Ectodermal cell (in vitro differentiated cells): ENCODE data around the gene MBD5.

ENCODE experiments used
- H3K27ac ChIP-seq: 2 replicates; pipeline ENCODE4 v1.7.0; 2013; ENCODE audit warnings: mild to moderate bottlenecking, low read depth, low read length; ENCODE audit not compliant: insufficient read depth, poor library complexity, severe bottlenecking
- H3K27me3 ChIP-seq: 2 replicates; pipeline ENCODE4 v1.7.0; 2013; ENCODE audit warnings: mild to moderate bottlenecking, low read length; ENCODE audit not compliant: insufficient read depth, control insufficient read depth, poor library complexity, severe bottlenecking
- H3K36me3 ChIP-seq: one replicate; pipeline ENCODE4 v1.7.0; 2013; ENCODE audit warnings: low read length; ENCODE audit not compliant: control insufficient read depth, insufficient read depth
- H3K4me1 ChIP-seq: one replicate; pipeline ENCODE4 v1.7.0; 2013; ENCODE audit warnings: low read length; ENCODE audit not compliant: control insufficient read depth, insufficient read depth
- H3K4me3 ChIP-seq: 2 replicates; pipeline ENCODE4 v1.7.0; 2013; ENCODE audit warnings: low read depth, low read length, control low read depth; ENCODE audit not compliant: insufficient read depth
- H3K9me3 ChIP-seq: 2 replicates; pipeline ENCODE4 v1.7.0; 2013; ENCODE audit warnings: mild to moderate bottlenecking, low read length, moderate library complexity; ENCODE audit not compliant: control insufficient read depth
- WGBS, 2 experiments: methylation state at CpG; one replicate each; pipeline ENCODE4 v1.1.7; 2013; ENCODE audit warnings: missing lambda C conversion rate in 2 of 2; 5-methylcytosine and 5-hydroxymethylcytosine counted together

Gene MBD5

DNA sequence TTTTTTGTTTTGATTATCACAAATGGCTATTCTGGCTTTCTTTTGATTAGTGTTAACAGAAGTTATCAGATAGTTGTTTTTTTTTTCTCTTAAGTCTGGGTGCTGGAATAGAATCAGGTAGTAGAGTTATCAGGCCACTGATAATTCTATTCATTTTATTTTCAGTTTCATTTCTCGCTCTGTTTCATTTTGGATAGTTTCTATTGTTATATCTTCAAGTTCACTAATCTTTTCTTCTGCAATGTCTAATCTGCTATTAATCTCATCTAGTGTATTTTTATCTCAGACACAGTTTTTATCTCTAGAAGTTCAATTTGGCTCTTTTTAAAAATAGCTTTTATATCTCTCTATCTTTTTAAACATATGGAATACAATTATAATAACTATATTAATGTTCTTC, 381.9 kb downstream of the MBD5 start:
- H3K4me3 ChIP-seq, result no peak overlapping the region
- H3K4me1 ChIP-seq, result no peaks in the 10 kb centered on the region
- no peaks in the 10 kb centered on the region for H3K9me3 ChIP-seq
- no peaks in the 10 kb centered on the region for H3K36me3 ChIP-seq
- H3K27me3 ChIP-seq, result no peaks in the 10 kb centered on the region
- H3K27ac ChIP-seq, result no peak overlapping the region
- 100% methylated on average over 1 of the region's 1 CpG; no CpG with 5 or more reads in 1 of the 2 experiments for WGBS, 2 experiments

GRCh38 chr2:148410899-148411298, 390.0 kb downstream of the MBD5 start:
- Histone ChIP-seq H3K36me3 (no peaks in the 10 kb centered on the region), H3K27ac (no peak overlapping the region), H3K9me3 (no peaks in the 10 kb centered on the region), H3K4me1 (no peaks in the 10 kb centered on the region), H3K4me3 (no peak overlapping the region), H3K27me3 (no peaks in the 10 kb centered on the region)
- WGBS, 2 experiments, result 83 to 100% methylated on average over 1 of the region's 1 CpG

DNA sequence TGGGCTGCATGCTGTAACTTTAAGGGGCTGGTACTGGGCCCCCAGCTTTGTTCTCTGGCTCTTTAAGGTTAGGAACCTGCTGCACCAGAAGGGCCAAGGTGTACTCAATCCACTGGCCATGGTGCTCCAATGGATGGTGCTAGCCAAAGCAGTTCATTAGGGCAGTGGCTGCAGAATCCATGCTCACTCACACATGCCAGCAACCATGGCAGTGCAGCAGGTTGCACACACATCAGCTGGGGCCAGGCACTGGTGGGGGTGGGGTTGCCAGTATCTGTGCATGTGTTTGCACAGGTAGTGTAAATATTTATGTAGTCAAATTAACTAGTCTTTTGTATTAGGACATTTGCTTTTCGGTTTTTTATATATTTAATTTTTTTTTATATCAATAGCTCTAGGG, 395.4 kb downstream of the MBD5 start:
- H3K27me3 ChIP-seq, result no peaks in the 10 kb centered on the region
- no peak overlapping the region for H3K4me3 ChIP-seq
- H3K27ac ChIP-seq, result no peak overlapping the region
- no peaks in the 10 kb centered on the region for H3K36me3 ChIP-seq
- no peaks in the 10 kb centered on the region for H3K9me3 ChIP-seq
- H3K4me1 ChIP-seq, result no peaks in the 10 kb centered on the region
- WGBS, 2 experiments, result no CpG with 5 or more reads among the region's 1 CpG

DNA sequence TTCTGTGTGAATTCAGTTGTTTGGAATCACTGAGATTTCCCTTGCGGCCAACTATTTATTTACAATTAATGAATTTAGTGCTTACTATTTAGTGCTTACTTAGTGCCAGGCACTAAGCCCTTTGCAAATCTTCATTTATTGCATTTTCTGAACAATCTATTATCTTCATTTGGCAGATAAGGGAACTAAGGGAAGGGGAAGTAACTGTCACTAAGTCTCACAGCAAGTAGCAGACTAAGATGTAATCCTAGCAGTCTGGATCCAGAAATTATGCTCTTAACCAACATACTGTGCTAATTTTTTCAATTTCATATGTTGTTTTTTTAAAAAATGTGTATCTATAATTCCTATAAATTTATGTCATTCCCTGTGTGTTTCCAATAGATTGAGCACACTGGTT, 409.2 kb downstream of the MBD5 start:
- 100% methylated on average over 1 of the region's 1 CpG; no CpG with 5 or more reads in 1 of the 2 experiments for WGBS, 2 experiments
- Histone ChIP-seq H3K4me3 (no peak overlapping the region), H3K27ac (no peak overlapping the region), H3K36me3 (no peaks in the 10 kb centered on the region), H3K4me1 (no peaks in the 10 kb centered on the region), H3K27me3 (no peaks in the 10 kb centered on the region), H3K9me3 (no peaks in the 10 kb centered on the region)

DNA sequence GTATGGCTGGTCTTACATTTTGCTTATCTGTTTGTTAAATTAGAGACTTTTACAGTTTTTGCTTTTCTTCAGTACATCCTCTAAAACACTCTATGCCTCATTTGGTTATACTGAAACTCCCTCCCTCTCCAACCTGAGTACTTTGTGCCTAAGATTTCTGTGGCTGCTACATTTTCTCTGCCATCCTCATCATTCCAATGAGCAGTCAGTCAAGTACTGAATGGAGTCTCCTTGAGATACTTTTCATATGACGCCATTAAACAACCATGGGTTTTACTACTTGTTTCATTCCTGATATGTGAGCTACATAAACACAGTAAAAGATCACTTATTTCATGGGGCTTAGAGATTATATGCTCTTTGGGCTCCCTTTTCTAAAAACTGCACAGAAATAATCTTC, 427.0 kb downstream of the MBD5 start:
- Histone ChIP-seq H3K4me3 (no peak overlapping the region), H3K36me3 (no peaks in the 10 kb centered on the region), H3K9me3 (no peaks in the 10 kb centered on the region), H3K27me3 (no peaks in the 10 kb centered on the region), H3K27ac (no peak overlapping the region), H3K4me1 (no peaks in the 10 kb centered on the region)
- 95% methylated on average over 1 of the region's 1 CpG; no CpG with 5 or more reads in 1 of the 2 experiments for WGBS, 2 experiments

- no peaks in the 10 kb centered on the region for H3K27me3 ChIP-seq
- no peaks in the 10 kb centered on the region for H3K36me3 ChIP-seq
- no peak overlapping the region for H3K4me3 ChIP-seq
- 95 to 96% methylated on average over 3 of the region's 3 CpGs for WGBS, 2 experiments
- no peak overlapping the region for H3K27ac ChIP-seq
- H3K9me3 ChIP-seq, result no peaks in the 10 kb centered on the region
- no peaks in the 10 kb centered on the region for H3K4me1 ChIP-seq
Measured at GRCh38 chr2:148450531-148450930, 429.6 kb downstream of the MBD5 start.

GRCh38 chr2:148451046-148451445, 430.2 kb downstream of the MBD5 start:
- H3K27ac ChIP-seq, result no peak overlapping the region
- no peaks in the 10 kb centered on the region for H3K27me3 ChIP-seq
- H3K4me1 ChIP-seq, result no peaks in the 10 kb centered on the region
- H3K4me3 ChIP-seq, result no peak overlapping the region
- 86 to 100% methylated on average over 1 to 2 of the region's 2 CpGs for WGBS, 2 experiments
- H3K36me3 ChIP-seq, result no peaks in the 10 kb centered on the region
- H3K9me3 ChIP-seq, result no peaks in the 10 kb centered on the region

DNA sequence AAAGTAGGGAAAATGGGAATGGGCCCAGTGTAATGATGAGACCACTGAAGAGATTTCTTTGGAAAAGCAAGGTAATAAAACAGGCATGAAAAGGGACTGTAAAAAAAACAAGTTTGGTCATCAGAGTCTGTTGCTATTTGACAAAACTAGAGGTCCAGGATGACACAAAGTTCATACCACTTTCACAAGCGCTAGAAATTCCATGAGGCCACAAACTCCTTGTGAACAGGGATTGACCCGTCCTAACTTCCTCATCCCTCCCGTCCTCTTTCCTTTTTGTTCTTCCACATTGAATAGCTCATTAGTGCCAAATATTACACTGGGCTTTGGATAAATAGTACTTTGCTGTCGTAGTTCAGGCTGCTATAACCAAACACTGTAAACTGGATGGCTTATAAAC, 434.9 kb downstream of the MBD5 start:
- Histone ChIP-seq H3K4me3 (no peak overlapping the region), H3K27ac (no peak overlapping the region), H3K36me3 (no peaks in the 10 kb centered on the region), H3K27me3 (no peaks in the 10 kb centered on the region), H3K9me3 (no peaks in the 10 kb centered on the region), H3K4me1 (no peaks in the 10 kb centered on the region)
- WGBS, 2 experiments, result 87 to 91% methylated on average over 3 to 4 of the region's 4 CpGs

- Histone ChIP-seq H3K27me3 (no peaks in the 10 kb centered on the region), H3K4me3 (no peak overlapping the region), H3K4me1 (no peaks in the 10 kb centered on the region), H3K27ac (no peak overlapping the region), H3K36me3 (no peaks in the 10 kb centered on the region), H3K9me3 (no peaks in the 10 kb centered on the region)
- WGBS, 2 experiments, result 94 to 100% methylated on average over 2 of the region's 2 CpGs
Measured at GRCh38 chr2:148458171-148458570, 437.3 kb downstream of the MBD5 start.

- no peak overlapping the region for H3K27ac ChIP-seq
Measured at GRCh38 chr2:148459377-148459778, 438.5 kb downstream of the MBD5 start.

DNA sequence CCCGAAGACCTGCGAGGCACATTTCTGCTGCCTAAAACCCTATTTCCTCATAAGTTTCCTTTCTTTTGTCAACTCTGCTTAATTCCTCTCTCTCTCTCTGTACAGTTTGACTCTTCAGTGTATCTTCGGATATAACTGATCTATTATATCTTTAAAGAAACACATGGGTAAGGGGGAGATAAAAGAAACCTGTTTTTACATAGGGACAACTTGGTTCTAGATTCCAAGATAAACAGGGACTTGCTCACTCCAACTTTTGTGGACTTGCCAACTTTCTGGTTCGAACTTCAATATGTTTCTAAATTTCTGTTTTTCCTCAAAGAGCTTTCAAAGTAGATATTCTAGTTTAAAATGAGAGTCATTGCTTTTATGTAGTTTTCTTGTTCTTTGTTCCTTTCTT, 441.0 kb downstream of the MBD5 start:
- H3K36me3 ChIP-seq, result no peaks in the 10 kb centered on the region
- no peak overlapping the region for H3K4me3 ChIP-seq
- no peaks in the 10 kb centered on the region for H3K27me3 ChIP-seq
- no peaks in the 10 kb centered on the region for H3K9me3 ChIP-seq
- 88 to 97% methylated on average over 3 to 4 of the region's 4 CpGs for WGBS, 2 experiments
- no peak overlapping the region for H3K27ac ChIP-seq
- H3K4me1 ChIP-seq, result no peaks in the 10 kb centered on the region

More at GRCh38 chr2:148459377-148459778, 438.5 kb downstream of the MBD5 start:
- Histone ChIP-seq H3K4me3 (no peak overlapping the region), H3K36me3 (no peaks in the 10 kb centered on the region), H3K4me1 (no peaks in the 10 kb centered on the region), H3K9me3 (no peaks in the 10 kb centered on the region), H3K27me3 (no peaks in the 10 kb centered on the region)
